HepG2 (cell line): Measurements from ENCODE around the gene GSC2. TPM values are rescaled to one million over a fixed set of nuclear protein-coding genes. Genes with fewer than 3 reads are reported as not detected.

Experiments used
- ATAC-seq: fragments of 200-7000 bp; cut with Tn5 transposase; 3 replicates; pipeline ENCODE4 v1.9.1; 2020; ENCODE audit warnings: mild to moderate bottlenecking, moderate library complexity
- BruUV-seq: library from RNA; stranded (reverse); fragments of 400-500 nt; replicated peaks from 2 replicates; lab custom pipeline; 2021; lab: Mats Ljungman, UMichigan
- CTCF ChIA-PET: fragments of 300-600 bp; formaldehyde crosslinking; extraction: SDS; loops from one replicate; lab custom pipeline; 2021; ENCODE audit warnings: low total read pairs, inconsistent platforms, low intra/inter-chr PET ratio; lab: Yijun Ruan, JAX
- POLR2A ChIA-PET: fragments of 350-600 bp; sonication (Branson Sonifier 250); formaldehyde crosslinking; loops from one replicate; lab custom pipeline; 2020; ENCODE audit warnings: antibody characterized with exemption, inconsistent platforms; lab: Yijun Ruan, JAX
- DNase-seq: peaks from one replicate; pipeline ENCODE4 v3.0.0-alpha.2; 2015; ENCODE audit warnings: low spot score
- FAIRE-seq: peaks from 3 replicates; lab custom pipeline; 2011; peaks lifted over from hg19 to GRCh38; lab: Jason Lieb, UNC
- H2AFZ ChIP-seq: one replicate; pipeline ENCODE4 v1.6.1; 2011; ENCODE audit warnings: low read length, inconsistent platforms
- H3K27ac ChIP-seq: fragments of 300-600 bp; 3 replicates; pipeline ENCODE4 v1.8.0; 2011; ENCODE audit warnings: mixed run types, mild to moderate bottlenecking, mixed read lengths, low read length, inconsistent platforms; ENCODE audit not compliant: insufficient read depth; ENCODE audit errors: extremely low read length
- H3K27me3 ChIP-seq, 2 experiments: fragments of 200-600 bp in 1 of 2; 2 replicates in 1 of 2; 3 replicates in 1 of 2; pipeline versions ENCODE4 v1.6.0 to v1.8.0; 2011; ENCODE audit warnings: low read length in 2 of 2, mild to moderate bottlenecking in 2 of 2, moderate library complexity in 2 of 2, inconsistent platforms in 1 of 2; ENCODE audit not compliant: insufficient read depth in 2 of 2, control insufficient read depth in 1 of 2
- H3K36me3 ChIP-seq, 2 experiments: fragments of 200-600 bp in 1 of 2; replicated peaks in 1 of 2; 2 replicates in 1 of 2; 3 replicates in 1 of 2; pipeline versions ENCODE4 v1.5.1 to v1.8.0; 2011; ENCODE audit warnings: low read length in 2 of 2, inconsistent platforms in 1 of 2; ENCODE audit not compliant: insufficient read depth in 2 of 2, control insufficient read depth in 1 of 2
- H3K4me1 ChIP-seq: 2 replicates; pipeline ENCODE4 v1.5.1; 2012; ENCODE audit warnings: low read length, inconsistent platforms; ENCODE audit not compliant: insufficient read depth
- H3K4me2 ChIP-seq: 2 replicates; pipeline ENCODE4 v1.6.0; 2011; ENCODE audit warnings: low read depth, low read length, inconsistent platforms
- H3K4me3 ChIP-seq, 3 experiments: fragments of 200-600 bp in 1 of 3; sonication (generic), shearing (Covaris generic) in 1 of 3; replicated peaks in 1 of 3; 2 replicates each; pipeline ENCODE4 v1.5.1; 2011 to 2016; ENCODE audit warnings: low read length in 3 of 3, inconsistent platforms in 2 of 3, low read depth in 2 of 3, mild to moderate bottlenecking in 2 of 3, control low read depth in 1 of 3, mixed read lengths in 1 of 3; ENCODE audit not compliant: insufficient read depth in 1 of 3
- H3K79me2 ChIP-seq: one replicate; pipeline ENCODE4 v1.6.1; 2011; ENCODE audit warnings: low read length, inconsistent platforms; ENCODE audit not compliant: insufficient read depth
- H3K9ac ChIP-seq: 2 replicates; pipeline ENCODE4 v1.6.0; 2011; ENCODE audit warnings: mild to moderate bottlenecking, low read depth, low read length, inconsistent platforms; ENCODE audit not compliant: insufficient read depth
- H3K9me3 ChIP-seq: 2 replicates; pipeline ENCODE4 v1.5.1; 2012; ENCODE audit warnings: mild to moderate bottlenecking, low read length
- H4K20me1 ChIP-seq: 2 replicates; pipeline ENCODE4 v1.6.0; 2011; ENCODE audit warnings: inconsistent platforms, mild to moderate bottlenecking, low read length, moderate library complexity; ENCODE audit not compliant: insufficient read depth
- ISL2 ChIP-seq: sonication (generic); formaldehyde crosslinking; IDR thresholded peaks from 2 replicates; pipeline ENCODE4 v1.5.0; 2020; ENCODE audit warnings: missing genetic modification reagents
- JUND ChIP-seq: sonication (generic); formaldehyde crosslinking; IDR thresholded peaks from 2 replicates; pipeline ENCODE4 v1.8.0; 2022; ENCODE audit warnings: mild to moderate bottlenecking, missing genetic modification reagents
- SP2 ChIP-seq: sonication (generic); formaldehyde crosslinking; IDR thresholded peaks from 2 replicates; pipeline ENCODE4 v1.5.1; 2020; ENCODE audit warnings: mild to moderate bottlenecking, missing genetic modification reagents
- TAF1 ChIP-seq: sonication (generic); formaldehyde crosslinking; IDR thresholded peaks from 2 replicates; pipeline ENCODE4 v1.4.0; 2020; ENCODE audit warnings: missing genetic modification reagents
- TBL1XR1 ChIP-seq: fragments of 150-350 bp; IDR thresholded peaks from 2 replicates; pipeline ENCODE4 v1.6.1; 2014; ENCODE audit warnings: borderline replicate concordance, low read length; ENCODE audit not compliant: partially characterized antibody
- ZC3H4 ChIP-seq: sonication (generic); formaldehyde crosslinking; IDR thresholded peaks from 2 replicates; pipeline ENCODE4 v1.4.0; 2020; ENCODE audit warnings: missing genetic modification reagents, borderline replicate concordance
- ZNF124 ChIP-seq: sonication (generic); formaldehyde crosslinking; IDR thresholded peaks from 2 replicates; pipeline ENCODE4 v1.4.0; 2020; ENCODE audit warnings: missing genetic modification reagents
- ZNF44 ChIP-seq: sonication (generic); formaldehyde crosslinking; IDR thresholded peaks from 2 replicates; pipeline ENCODE4 v1.5.1; 2020; ENCODE audit warnings: mild to moderate bottlenecking, missing genetic modification reagents
- ZNF569 ChIP-seq: sonication (generic); formaldehyde crosslinking; IDR thresholded peaks from 2 replicates; pipeline ENCODE4 v1.5.0; 2020; ENCODE audit warnings: mild to moderate bottlenecking, missing genetic modification reagents, moderate library complexity, borderline replicate concordance
- ZNF577 ChIP-seq: sonication (generic); formaldehyde crosslinking; IDR thresholded peaks from 2 replicates; pipeline ENCODE4 v1.4.0; 2020; ENCODE audit warnings: mild to moderate bottlenecking, low read depth, missing genetic modification reagents, borderline replicate concordance
- ZNF605 ChIP-seq: sonication (generic); formaldehyde crosslinking; IDR thresholded peaks from 2 replicates; pipeline ENCODE4 v1.8.0; 2022; ENCODE audit warnings: mild to moderate bottlenecking, missing genetic modification reagents
- WGBS: methylation state at CpG from one replicate; pipeline ENCODE4 v1.1.6; 2017; ENCODE audit warnings: low lambda C conversion rate; 5-methylcytosine and 5-hydroxymethylcytosine counted together
- in situ Hi-C: cut with HindIII; loops from 2 replicates; pipeline ENCODE4 v1.10.0; 2017; ENCODE audit warnings: low pct_unique_long_range_greater_than_20kb; ENCODE audit not compliant: extremely low pct_ligation_motif_present
- intact Hi-C: fragments of 100-400 bp; cut with micrococcal nuclease; formaldehyde crosslinking; loops from one replicate; pipeline ENCODE4 v1.10.0; 2022; ENCODE audit not compliant: unreplicated experiment
- polyA plus RNA-seq, 8 experiments: library from polyadenylated mRNA; depleted of rRNA in 3 of 8; stranded (reverse) in 7 of 8; unstranded in 1 of 8; fragments of >200 nt; fragmentation: Illumina TruSeq in 4 of 8; extraction: Trizol in 4 of 8; gene quantifications; 2 replicates each; pipeline versions ENCODE4 v1.2.1 to v1.2.3, GENCODE V29; 2011 to 2016; ENCODE audit warnings: low read depth in 4 of 8, missing spikeins in 1 of 8, mixed read lengths in 1 of 8; ENCODE audit not compliant: insufficient read depth in 1 of 8
- total RNA-seq, 5 experiments: library from RNA; depleted of rRNA; stranded (reverse); fragments of >200 nt; fragmentation: Illumina TruSeq; extraction: Trizol; gene quantifications; 2 replicates each; pipeline ENCODE4 v1.2.3, GENCODE V29; 2016; ENCODE audit warnings: low read depth in 1 of 5
- TF ChIP-seq, protein P1 (sequence below): IDR thresholded peaks from 2 replicates; pipeline ENCODE4 v1.6.1; 2016; ENCODE audit warnings: missing biosample characterization, missing genetic modification reagents, low read depth
- TF ChIP-seq, protein P2 (sequence below): IDR thresholded peaks from 2 replicates; pipeline ENCODE4 v1.6.1; 2012; ENCODE audit warnings: inconsistent platforms
- TF ChIP-seq, protein P3 (sequence below): IDR thresholded peaks from 2 replicates; pipeline ENCODE4 v1.6.1; 2016; ENCODE audit warnings: low read depth
- TF ChIP-seq, protein P4 (sequence below): IDR thresholded peaks from 2 replicates; pipeline ENCODE4 v1.6.1; 2018; ENCODE audit warnings: missing genetic modification reagents, mild to moderate bottlenecking, missing compliant biosample characterization
- TF ChIP-seq, protein P5 (sequence below): sonication (generic); formaldehyde crosslinking; IDR thresholded peaks from 2 replicates; pipeline ENCODE4 v1.4.0; 2020; ENCODE audit warnings: missing genetic modification reagents, borderline replicate concordance
- TF ChIP-seq, protein P6 (sequence below): sonication (generic); formaldehyde crosslinking; IDR thresholded peaks from 2 replicates; pipeline ENCODE4 v1.8.0; 2022; ENCODE audit warnings: mild to moderate bottlenecking, missing genetic modification reagents, moderate library complexity

GSC2 gene
- total and polyA plus RNA-seq, 2 of the 13 experiments (the other 11 are each of a cell fraction or from before 2014, with no cell fraction given), result not detected

DNA sequence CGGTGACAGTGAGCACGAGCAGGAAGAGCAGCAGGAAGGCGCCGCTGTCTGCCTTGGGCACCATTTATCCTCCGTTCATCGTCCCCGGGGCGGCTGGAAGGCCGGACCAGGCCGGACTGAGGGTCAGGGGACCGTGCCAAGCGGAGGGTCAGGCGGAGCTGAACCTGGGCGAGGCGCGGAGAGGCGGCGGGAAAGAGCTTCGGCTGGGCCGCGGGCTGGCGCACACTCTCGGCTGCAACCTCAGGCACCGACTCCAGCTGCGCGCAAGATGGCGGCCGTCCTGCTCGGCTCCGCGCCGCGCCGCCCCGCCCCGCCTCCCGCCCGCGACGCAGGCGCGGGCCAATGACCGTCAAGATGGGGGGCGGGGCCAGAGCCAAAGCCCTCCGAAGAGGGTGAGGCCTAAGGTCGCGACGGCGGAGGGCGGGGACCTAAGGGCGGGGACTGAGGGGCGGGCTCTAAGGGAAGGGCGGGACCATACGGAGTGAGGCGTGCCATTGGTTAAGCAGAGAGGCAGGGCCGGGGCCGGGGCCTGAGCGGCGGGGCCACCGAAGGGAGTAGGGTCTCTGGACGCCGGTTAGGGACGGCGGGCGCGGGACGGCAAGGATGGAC lies 27.8 kb downstream of the GSC2 start, which contains the start of gene DGCR2:
Gene DGCR2, minus strand, starts transcription at position 270 of the 609 bp plus-strand sequence. Its CDS starts 206 bp downstream, at position 64.
- Histone ChIP-seq H3K4me3 (peak within 1 kb of the TSS; percentile 90 to 97 (median 97)), H3K9me3 (no peaks in the 10 kb centered on the region), H4K20me1 (peaks cover 36% of the 10 kb centered on the region), H3K9ac (peak within 1 kb of the TSS; percentile 93), H3K4me2 (peak within 1 kb of the TSS; percentile 99), H2AFZ (peak within 1 kb of the TSS; percentile 62), H3K27ac (peak within 1 kb of the TSS; percentile 87), H3K27me3 (peaks cover 2 to 30% of the 10 kb centered on the region in 2 experiments; a peak in 4 of 5 replicates), H3K4me1 (peaks cover 70% of the 10 kb centered on the region), H3K79me2 (peaks cover 44% of the 10 kb centered on the region), H3K36me3 (peaks cover 4 to 12% of the 10 kb centered on the region in 2 experiments; a peak in 3 of 5 replicates)
- CTCF ChIA-PET, result no interaction called here
- POLR2A ChIA-PET, result interaction anchor here (1.0 to 4.1 kb wide), 9 partner anchors 11 to 358 kb away, joined by 3 to 22 read pairs (median 4); partner anchors contain the start of genes C22orf39, CDC45, CLTCL1 and ESS2
- intact Hi-C loops, result no loop called here
- no TSS peak for BruUV-seq
- ATAC-seq (peak; percentile 92), FAIRE-seq (peak; percentile 74), DNase-seq (peak; percentile 91)
- 0% methylated on average over 12 of the region's 67 CpGs for WGBS
- in situ Hi-C loops, result no loop called here
- TF ChIP-seq, protein P1, sequence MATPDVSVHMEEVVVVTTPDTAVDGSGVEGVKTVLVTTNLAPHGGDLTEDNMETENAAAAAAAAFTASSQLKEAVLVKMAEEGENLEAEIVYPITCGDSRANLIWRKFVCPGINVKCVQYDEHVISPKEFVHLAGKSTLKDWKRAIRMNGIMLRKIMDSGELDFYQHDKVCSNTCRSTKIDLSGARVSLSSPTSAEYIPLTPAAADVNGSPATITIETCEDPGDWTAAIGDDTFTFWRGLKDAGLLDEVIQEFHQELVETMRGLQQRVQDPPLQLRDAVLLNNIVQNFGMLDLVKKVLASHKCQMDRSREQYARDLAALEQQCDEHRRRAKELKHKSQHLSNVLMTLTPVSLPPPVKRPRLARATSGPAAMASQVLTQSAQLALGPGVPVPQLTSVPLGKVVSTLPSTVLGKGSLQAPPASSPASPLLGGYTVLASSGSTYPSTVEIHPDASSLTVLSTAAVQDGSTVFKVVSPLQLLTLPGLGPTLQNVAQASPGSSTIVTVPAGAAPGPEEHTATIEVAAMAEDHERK, result no peak
- TF ChIP-seq, protein P2, sequence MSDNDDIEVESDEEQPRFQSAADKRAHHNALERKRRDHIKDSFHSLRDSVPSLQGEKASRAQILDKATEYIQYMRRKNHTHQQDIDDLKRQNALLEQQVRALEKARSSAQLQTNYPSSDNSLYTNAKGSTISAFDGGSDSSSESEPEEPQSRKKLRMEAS, result peak; percentile 57
- no peak for TF ChIP-seq TBL1XR1
- TF ChIP-seq JUND (CRISPR knock-in tag), result no peak
- TF ChIP-seq TAF1 (CRISPR knock-in tag), result peak; percentile 50
- TF ChIP-seq ZNF569, result no peak
- TF ChIP-seq, protein P3, sequence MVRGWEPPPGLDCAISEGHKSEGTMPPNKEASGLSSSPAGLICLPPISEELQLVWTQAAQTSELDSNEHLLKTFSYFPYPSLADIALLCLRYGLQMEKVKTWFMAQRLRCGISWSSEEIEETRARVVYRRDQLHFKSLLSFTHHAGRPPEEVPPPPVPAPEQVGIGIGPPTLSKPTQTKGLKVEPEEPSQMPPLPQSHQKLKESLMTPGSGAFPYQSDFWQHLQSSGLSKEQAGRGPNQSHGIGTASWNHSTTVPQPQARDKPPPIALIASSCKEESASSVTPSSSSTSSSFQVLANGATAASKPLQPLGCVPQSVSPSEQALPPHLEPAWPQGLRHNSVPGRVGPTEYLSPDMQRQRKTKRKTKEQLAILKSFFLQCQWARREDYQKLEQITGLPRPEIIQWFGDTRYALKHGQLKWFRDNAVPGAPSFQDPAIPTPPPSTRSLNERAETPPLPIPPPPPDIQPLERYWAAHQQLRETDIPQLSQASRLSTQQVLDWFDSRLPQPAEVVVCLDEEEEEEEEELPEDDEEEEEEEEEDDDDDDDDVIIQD (CRISPR knock-in tag), result no peak
- peak; percentile 54; the same call in 1 of the 2 replicates for TF ChIP-seq SP2
- no peak for TF ChIP-seq ZNF605
- TF ChIP-seq, protein P4, sequence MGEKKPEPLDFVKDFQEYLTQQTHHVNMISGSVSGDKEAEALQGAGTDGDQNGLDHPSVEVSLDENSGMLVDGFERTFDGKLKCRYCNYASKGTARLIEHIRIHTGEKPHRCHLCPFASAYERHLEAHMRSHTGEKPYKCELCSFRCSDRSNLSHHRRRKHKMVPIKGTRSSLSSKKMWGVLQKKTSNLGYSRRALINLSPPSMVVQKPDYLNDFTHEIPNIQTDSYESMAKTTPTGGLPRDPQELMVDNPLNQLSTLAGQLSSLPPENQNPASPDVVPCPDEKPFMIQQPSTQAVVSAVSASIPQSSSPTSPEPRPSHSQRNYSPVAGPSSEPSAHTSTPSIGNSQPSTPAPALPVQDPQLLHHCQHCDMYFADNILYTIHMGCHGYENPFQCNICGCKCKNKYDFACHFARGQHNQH (CRISPR knock-in tag), result 0 out of 2 replicates have a peak, but pooled peaks have one; percentile 37
- TF ChIP-seq ISL2 (CRISPR knock-in tag), result no peak
- TF ChIP-seq ZNF44 (CRISPR knock-in tag), result no peak
- TF ChIP-seq ZNF124, result no peak
- TF ChIP-seq, protein P5, sequence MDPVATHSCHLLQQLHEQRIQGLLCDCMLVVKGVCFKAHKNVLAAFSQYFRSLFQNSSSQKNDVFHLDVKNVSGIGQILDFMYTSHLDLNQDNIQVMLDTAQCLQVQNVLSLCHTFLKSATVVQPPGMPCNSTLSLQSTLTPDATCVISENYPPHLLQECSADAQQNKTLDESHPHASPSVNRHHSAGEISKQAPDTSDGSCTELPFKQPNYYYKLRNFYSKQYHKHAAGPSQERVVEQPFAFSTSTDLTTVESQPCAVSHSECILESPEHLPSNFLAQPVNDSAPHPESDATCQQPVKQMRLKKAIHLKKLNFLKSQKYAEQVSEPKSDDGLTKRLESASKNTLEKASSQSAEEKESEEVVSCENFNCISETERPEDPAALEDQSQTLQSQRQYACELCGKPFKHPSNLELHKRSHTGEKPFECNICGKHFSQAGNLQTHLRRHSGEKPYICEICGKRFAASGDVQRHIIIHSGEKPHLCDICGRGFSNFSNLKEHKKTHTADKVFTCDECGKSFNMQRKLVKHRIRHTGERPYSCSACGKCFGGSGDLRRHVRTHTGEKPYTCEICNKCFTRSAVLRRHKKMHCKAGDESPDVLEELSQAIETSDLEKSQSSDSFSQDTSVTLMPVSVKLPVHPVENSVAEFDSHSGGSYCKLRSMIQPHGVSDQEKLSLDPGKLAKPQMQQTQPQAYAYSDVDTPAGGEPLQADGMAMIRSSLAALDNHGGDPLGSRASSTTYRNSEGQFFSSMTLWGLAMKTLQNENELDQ, result no peak
- no peak for TF ChIP-seq ZC3H4
- TF ChIP-seq ZNF577 (CRISPR knock-in tag), result no peak
- TF ChIP-seq, protein P6, sequence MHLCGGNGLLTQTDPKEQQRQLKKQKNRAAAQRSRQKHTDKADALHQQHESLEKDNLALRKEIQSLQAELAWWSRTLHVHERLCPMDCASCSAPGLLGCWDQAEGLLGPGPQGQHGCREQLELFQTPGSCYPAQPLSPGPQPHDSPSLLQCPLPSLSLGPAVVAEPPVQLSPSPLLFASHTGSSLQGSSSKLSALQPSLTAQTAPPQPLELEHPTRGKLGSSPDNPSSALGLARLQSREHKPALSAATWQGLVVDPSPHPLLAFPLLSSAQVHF (CRISPR knock-in tag), result no peak
